Activated T-cell treated with anti-CD3 and anti-CD28 coated beads for 24 hours (primary cell): Measurements from ENCODE around the gene LY6G6C.

Experiments used
- DNase-seq: peaks from one replicate; pipeline ENCODE4 v3.0.0-alpha.2; 2020; ENCODE audit warnings: low read depth

LY6G6C gene

DNA sequence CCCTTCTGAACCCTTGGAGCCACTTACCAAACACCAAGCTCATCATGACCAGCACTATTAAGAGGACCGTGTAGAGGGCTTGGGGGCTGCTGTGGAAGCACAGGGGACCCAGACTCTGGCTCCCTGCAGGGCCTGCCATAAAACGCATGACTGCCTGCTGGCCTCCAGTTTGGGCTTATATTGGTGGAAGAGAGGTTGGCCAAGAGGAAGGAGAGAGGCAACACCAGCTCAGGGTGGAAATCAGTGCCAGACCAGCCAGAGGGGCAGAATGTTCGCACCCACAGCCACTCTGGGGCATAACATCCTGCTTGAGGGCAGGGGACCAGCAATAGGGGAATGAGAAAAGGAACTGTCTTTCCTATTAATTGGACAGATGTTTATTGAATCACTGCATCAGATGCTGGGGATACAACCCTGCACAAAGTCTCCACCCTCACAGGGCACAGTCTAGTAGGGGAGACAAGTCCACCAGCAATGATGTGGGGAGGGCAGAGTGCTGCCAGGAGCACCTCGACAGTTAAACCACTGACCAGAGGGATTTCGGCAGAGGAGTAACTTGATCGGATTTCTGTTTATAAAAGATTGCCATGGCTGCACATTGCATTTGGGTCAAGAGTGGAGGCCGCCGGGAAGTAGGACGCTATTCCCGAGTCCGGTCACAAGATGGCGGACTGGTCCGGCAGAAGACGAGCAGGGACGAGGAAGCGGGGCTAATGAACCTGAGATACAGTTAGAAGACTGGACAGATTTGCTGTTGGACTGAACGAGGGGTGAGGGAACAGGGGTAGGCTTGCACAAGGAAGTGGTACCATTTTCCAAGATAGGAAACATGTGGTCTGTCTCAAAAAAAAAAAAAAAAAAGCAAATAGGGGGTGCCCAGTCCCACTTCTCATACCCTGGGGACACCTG is 41.1 kb downstream of the LY6G6C start, which contains the start of gene LY6G5C:
TSS of gene LY6G5C (minus strand) at position 842 of the 909 bp plus-strand sequence. CDS start at position 148, 694 bp downstream.
- DNase-seq = peak; percentile 55

DNA sequence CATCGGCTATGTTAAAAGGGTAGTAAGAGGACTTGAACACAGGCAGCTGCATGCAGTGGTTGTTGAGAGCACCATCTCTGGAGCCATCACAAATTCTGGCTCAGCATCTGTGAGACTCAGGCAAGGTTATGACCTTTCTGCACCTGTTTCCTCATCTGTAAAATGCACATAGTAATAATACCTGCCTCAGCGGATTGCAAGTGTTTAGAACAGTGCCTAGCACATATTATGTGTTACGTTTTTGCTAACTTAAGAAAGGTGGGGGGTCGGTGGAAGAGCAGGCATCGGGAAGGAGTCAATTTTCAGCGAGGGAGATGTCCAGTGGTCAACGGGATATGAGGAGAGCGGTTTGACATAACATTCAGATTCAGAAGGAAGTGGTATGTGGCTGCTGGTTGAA is 43.6 kb downstream of the LY6G6C start:
- DNase-seq = no peak

DNA sequence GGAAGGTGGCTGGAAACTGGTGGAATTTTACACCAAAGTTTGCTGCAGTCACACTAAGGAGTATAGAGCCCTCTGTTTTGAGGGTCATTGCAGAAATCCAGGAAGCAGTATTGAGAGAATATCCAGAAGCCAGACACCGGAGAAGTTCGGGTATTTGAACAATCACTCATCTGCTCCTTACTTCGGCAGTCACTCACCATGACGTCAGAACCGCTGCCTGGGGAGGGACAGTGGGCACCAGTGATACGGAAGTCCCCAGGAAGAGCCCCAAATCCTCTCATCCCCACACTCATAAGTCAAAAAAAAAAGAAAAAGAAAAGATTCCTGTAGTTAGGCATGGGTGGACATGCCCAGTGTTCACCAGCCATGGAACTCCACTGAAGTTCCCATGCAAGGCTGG is 44.6 kb downstream of the LY6G6C start:
- DNase-seq = no peak

DNA sequence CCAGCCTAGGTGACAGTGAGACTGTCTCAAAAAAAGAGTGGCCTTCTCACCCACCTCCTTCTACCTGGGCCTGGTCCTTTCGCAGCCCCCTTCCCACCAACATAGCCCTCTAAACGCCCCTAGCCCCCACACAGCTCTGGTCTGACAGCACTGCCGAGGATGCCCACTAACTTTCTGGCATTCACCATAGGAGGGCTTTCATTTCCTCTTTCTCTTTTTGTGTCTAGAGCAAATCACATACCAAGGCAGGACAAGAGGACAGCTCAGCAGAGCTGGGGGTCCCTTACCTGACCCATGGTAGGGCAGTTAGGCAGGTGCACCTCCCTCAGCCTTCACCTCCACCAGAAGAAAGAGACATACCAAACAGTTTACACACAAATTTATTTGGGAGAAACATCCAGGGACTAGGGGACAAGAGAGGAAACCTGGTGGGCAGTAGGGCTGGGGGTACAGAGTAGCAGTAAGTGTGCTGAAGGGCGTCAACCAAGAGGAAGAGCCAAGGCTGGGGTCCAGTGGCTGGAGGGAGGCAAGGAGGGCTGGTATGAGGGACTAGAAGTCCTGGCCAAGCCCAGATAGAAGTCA is 45.1 kb downstream of the LY6G6C start:
- DNase-seq = no peak

DNA sequence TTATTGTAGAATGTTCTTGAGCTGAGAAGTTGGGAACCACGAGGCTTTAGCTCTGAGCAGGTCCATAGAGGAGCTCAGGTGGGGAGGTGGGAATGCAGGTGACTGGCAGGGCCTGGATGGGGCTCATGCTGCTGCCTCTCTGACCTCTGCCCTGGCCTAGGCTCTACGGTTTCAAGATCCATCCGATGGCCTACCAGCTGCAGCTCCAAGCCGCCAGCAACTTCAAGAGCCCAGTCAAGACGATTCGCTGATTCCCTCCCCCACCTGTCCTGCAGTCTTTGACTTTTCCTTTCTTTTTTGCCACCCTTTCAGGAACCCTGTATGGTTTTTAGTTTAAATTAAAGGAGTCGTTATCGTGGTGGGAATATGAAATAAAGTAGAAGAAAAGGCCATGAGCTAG is 51.9 kb downstream of the LY6G6C start, which contains the start of gene LY6G5B:
TSS of gene LY6G5B (plus strand) at position 301 of the 400 bp plus-strand sequence. CDS start 975 bp downstream, outside the sequence.
- DNase-seq = no peak
